Measurements from ENCODE around the gene RPL21.

DNA sequence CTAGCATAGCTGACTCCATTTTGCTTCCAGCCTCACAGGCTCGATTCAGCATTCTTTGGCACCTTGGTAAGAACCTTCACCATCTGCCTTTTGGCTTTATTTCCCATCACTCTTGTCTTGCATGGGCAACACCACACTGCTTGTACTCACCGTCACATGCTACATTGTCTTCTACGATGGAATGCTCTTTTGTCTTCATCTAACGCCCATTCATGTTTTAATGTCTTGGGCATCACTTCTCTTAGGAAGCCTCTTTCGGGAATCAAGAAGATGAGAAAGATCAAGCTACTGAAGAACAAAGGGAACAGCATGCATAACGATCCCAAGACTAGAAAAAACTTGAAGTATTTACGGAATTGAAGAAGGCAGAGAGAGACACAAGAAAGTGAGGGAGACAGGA, 5.7 kb upstream of the RPL21 start:
- no peak for TF ChIP-seq EP300 (IDR thresholded peaks at IDR 0.05)
- TF ChIP-seq, protein P1, sequence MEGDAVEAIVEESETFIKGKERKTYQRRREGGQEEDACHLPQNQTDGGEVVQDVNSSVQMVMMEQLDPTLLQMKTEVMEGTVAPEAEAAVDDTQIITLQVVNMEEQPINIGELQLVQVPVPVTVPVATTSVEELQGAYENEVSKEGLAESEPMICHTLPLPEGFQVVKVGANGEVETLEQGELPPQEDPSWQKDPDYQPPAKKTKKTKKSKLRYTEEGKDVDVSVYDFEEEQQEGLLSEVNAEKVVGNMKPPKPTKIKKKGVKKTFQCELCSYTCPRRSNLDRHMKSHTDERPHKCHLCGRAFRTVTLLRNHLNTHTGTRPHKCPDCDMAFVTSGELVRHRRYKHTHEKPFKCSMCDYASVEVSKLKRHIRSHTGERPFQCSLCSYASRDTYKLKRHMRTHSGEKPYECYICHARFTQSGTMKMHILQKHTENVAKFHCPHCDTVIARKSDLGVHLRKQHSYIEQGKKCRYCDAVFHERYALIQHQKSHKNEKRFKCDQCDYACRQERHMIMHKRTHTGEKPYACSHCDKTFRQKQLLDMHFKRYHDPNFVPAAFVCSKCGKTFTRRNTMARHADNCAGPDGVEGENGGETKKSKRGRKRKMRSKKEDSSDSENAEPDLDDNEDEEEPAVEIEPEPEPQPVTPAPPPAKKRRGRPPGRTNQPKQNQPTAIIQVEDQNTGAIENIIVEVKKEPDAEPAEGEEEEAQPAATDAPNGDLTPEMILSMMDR (IDR thresholded peaks at IDR 0.05), result no peak

Data from tibial nerve (tissue), 4 donors.